Uterus (tissue), 4 donors: ENCODE data around the gene LARP1. TPM values are rescaled to one million over a fixed set of nuclear protein-coding genes. Genes with fewer than 3 reads are reported as not detected.
A peak's percentile ranks its signal among the peaks of the same experiment; 100 is the strongest.
"Not testable (repeated sequence)": the region's sequence is repeated elsewhere in the genome, so short reads cannot be mapped to it uniquely, and the experiment has no call there.

Experiments used
- DNase-seq, 2 donors: peaks; one replicate each; pipeline ENCODE4 v3.0.0-alpha.2; 2019 to 2020
- H3K27ac ChIP-seq, 2 donors: fragments of 200-600 bp; sonication (generic); 1 replicate in 1 of 2; 2 replicates in 1 of 2; pipeline ENCODE4 v1.5.1; 2016 to 2018
- H3K27me3 ChIP-seq, 2 donors: fragments of 200-600 bp; sonication (generic); one replicate each; pipeline ENCODE4 v1.5.1; 2018 to 2019; ENCODE audit warnings: control low read depth in 1 of 2
- H3K36me3 ChIP-seq, 2 donors: fragments of 200-600 bp; sonication (generic); one replicate each; pipeline ENCODE4 v1.5.1; 2019; ENCODE audit warnings: control low read depth in 1 of 2
- H3K4me1 ChIP-seq, 2 donors: fragments of 200-600 bp; sonication (generic); one replicate each; pipeline ENCODE4 v1.5.1; 2018 to 2019; ENCODE audit warnings: control low read depth in 1 of 2
- H3K4me3 ChIP-seq, 2 donors: fragments of 200-600 bp; sonication (generic); 1 replicate in 1 of 2; 2 replicates in 1 of 2; pipeline ENCODE4 v1.5.1; 2018 to 2019; ENCODE audit warnings: mild to moderate bottlenecking in 1 of 2
- H3K9me3 ChIP-seq, 2 donors: fragments of 200-600 bp; sonication (generic); one replicate each; pipeline ENCODE4 v1.5.1; 2019; ENCODE audit warnings: control low read depth in 1 of 2
- CTCF ChIP-seq, 4 experiments: fragments of 200-600 bp in 2 of 4; fragments of 450-650 bp in 2 of 4; sonication (generic) in 2 of 4; IDR thresholded peaks; one replicate each; pipeline ENCODE4 v1.5.1; 2016 to 2019; ENCODE audit warnings: antibody characterized with exemption in 4 of 4, mild to moderate bottlenecking in 2 of 4, moderate library complexity in 1 of 4
- POLR2A ChIP-seq, 2 donors: fragments of 450-650 bp; IDR thresholded peaks; one replicate each; pipeline ENCODE4 v1.6.1; 2016; ENCODE audit warnings: antibody characterized with exemption in 2 of 2, mild to moderate bottlenecking in 1 of 2, moderate library complexity in 1 of 2
- intact Hi-C: fragments of 100-400 bp; cut with DNase I; formaldehyde crosslinking; loops from one replicate; pipeline ENCODE4 v1.15.1; 2023; ENCODE audit warnings: low total_unique reads
- total RNA-seq, 4 donors: library from RNA; depleted of rRNA in 3 of 4; stranded (reverse); fragments of >200 nt in 3 of 4; gene quantifications; one replicate each; pipeline versions ENCODE4 v1.1.0 to v1.2.4, GENCODE V29; 2014 to 2023
- donor health status: DM: yes; HTN: yes; CAD: no.

Gene LARP1
- total RNA-seq, 4 donors from 2014 or later: 33.3 to 202 (median 47.1) TPM

DNA sequence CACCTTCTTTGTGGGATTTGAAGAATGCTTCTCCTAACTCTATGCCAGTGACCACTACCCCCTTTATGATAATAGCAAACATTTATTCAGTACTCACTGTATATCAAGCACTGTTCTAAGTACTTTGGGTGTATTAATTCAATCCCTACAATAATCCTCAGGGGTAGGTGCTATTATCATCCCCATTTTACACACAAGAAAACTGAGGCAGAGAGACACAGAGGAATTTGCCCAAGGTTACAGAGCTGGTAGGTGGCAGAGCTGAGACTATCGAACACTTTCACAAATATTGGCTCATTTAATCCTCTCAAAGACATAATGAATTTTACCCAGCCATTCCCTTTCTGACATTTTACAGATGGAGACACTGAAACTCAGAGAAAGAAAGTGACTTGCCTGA is 9.8 kb upstream of the LARP1 start:
- no peaks in the 10 kb centered on the region for H3K4me1 ChIP-seq
- TF ChIP-seq POLR2A (IDR thresholded peaks at IDR 0.05): no peak
- no peak for TF ChIP-seq CTCF (IDR thresholded peaks at IDR 0.05)
- H3K9me3 ChIP-seq: no peaks in the 10 kb centered on the region
- H3K36me3 ChIP-seq: no peaks in the 10 kb centered on the region
- intact Hi-C loops: no loop called here
- DNase-seq: no peak
- H3K27me3 ChIP-seq: no peaks in the 10 kb centered on the region
- H3K27ac ChIP-seq: no peak overlapping the region
- no peak overlapping the region for H3K4me3 ChIP-seq

GRCh38 chr5:154749491-154749890 is 5.7 kb upstream of the LARP1 start:
- Histone ChIP-seq H3K9me3 (no peaks in the 10 kb centered on the region), H3K27ac (no peak overlapping the region), H3K4me1 (no peaks in the 10 kb centered on the region), H3K4me3 (no peak overlapping the region), H3K27me3 (no peaks in the 10 kb centered on the region), H3K36me3 (no peaks in the 10 kb centered on the region)
- DNase-seq: no peak
- intact Hi-C loops: no loop called here
- TF ChIP-seq CTCF (IDR thresholded peaks at IDR 0.05) (no peak), POLR2A (IDR thresholded peaks at IDR 0.05) (no peak)

GRCh38 chr5:154750641-154751040 is 4.5 kb upstream of the LARP1 start:
- not testable (repeated sequence) for H3K27me3 ChIP-seq, H3K27ac ChIP-seq, H3K4me1 ChIP-seq, H3K36me3 ChIP-seq, H3K4me3 ChIP-seq, H3K9me3 ChIP-seq, DNase-seq
- intact Hi-C loops: loop anchor here (10.0 kb wide), 1 partner anchor 184 kb away; the partner anchor contains the start of gene GEMIN5

GRCh38 chr5:154751854-154752253 is 3.3 kb upstream of the LARP1 start:
- intact Hi-C loops: loop anchor here (10.0 kb wide), 1 partner anchor 183 kb away; the partner anchor contains the start of gene GEMIN5

GRCh38 chr5:154753792-154754191 is 1.4 kb upstream of the LARP1 start:
- intact Hi-C loops: loop anchor here (10.0 kb wide), 1 partner anchor 181 kb away; the partner anchor contains the start of gene GEMIN5
- no peaks in the 10 kb centered on the region for H3K27me3 ChIP-seq
- no peaks in the 10 kb centered on the region for H3K4me1 ChIP-seq
- H3K27ac ChIP-seq: peak overlapping the region; percentile 95 to 99
- H3K36me3 ChIP-seq: no peaks in the 10 kb centered on the region
- H3K9me3 ChIP-seq: no peaks in the 10 kb centered on the region
- DNase-seq: peak; percentile 82 to 91
- no peak for TF ChIP-seq CTCF (IDR thresholded peaks at IDR 0.05)
- TF ChIP-seq POLR2A (IDR thresholded peaks at IDR 0.05): peak; percentile 58 to 67
- peak overlapping the region; percentile 53 to 83 for H3K4me3 ChIP-seq

More at GRCh38 chr5:154751854-154752253, 3.3 kb upstream of the LARP1 start:
- Histone ChIP-seq H3K9me3 (no peaks in the 10 kb centered on the region), H3K4me3 (no peak overlapping the region), H3K36me3 (no peaks in the 10 kb centered on the region), H3K4me1 (no peaks in the 10 kb centered on the region), H3K27me3 (no peaks in the 10 kb centered on the region), H3K27ac (peak overlapping the region in 1 of 2 donors; percentile 95)
- TF ChIP-seq CTCF (IDR thresholded peaks at IDR 0.05): no peak
- no peak for TF ChIP-seq POLR2A (IDR thresholded peaks at IDR 0.05)
- no peak for DNase-seq
